ENCODE data around the gene MAP4K4.
A peak's percentile ranks its signal among the peaks of the same experiment; 100 is the strongest.

Gene MAP4K4

GRCh38 chr2:101812226-101812625 is 114.7 kb downstream of the MAP4K4 start:
- H3K9me3 Mint-ChIP-seq = peaks cover 3 to 4% of the 10 kb centered on the region in 2 donors
- H3K36me3 Mint-ChIP-seq = peaks cover 32 to 36% of the 10 kb centered on the region in 2 donors
- H3K4me3 Mint-ChIP-seq = no peak overlapping the region
- no peak overlapping the region for H3K27ac Mint-ChIP-seq
- no peak for ATAC-seq (replicated peaks)
- peaks cover 48 to 69% of the 10 kb centered on the region in 2 donors for H3K4me1 Mint-ChIP-seq
- no peaks in the 10 kb centered on the region for H3K27me3 Mint-ChIP-seq
- DNase-seq = no peak

GRCh38 chr2:101814752-101815151 is 117.2 kb downstream of the MAP4K4 start:
- Mint-ChIP-seq H3K27ac (peak overlapping the region; percentile 26), H3K4me1 (peaks cover 52 to 78% of the 10 kb centered on the region in 2 donors), H3K4me3 (no peak overlapping the region), H3K27me3 (no peaks in the 10 kb centered on the region), H3K36me3 (peaks cover 30 to 35% of the 10 kb centered on the region in 2 donors), H3K9me3 (peaks cover 0 to 3% of the 10 kb centered on the region in 2 donors)
- ATAC-seq (replicated peaks) = no peak
- DNase-seq = no peak

GRCh38 chr2:101815154-101815553 is 117.6 kb downstream of the MAP4K4 start:
- DNase-seq = no peak
- Mint-ChIP-seq H3K9me3 (peaks cover 0 to 3% of the 10 kb centered on the region in 2 donors), H3K4me1 (peaks cover 52 to 79% of the 10 kb centered on the region in 2 donors), H3K27me3 (no peaks in the 10 kb centered on the region), H3K36me3 (peaks cover 31 to 35% of the 10 kb centered on the region in 2 donors), H3K4me3 (no peak overlapping the region), H3K27ac (no peak overlapping the region)
- ATAC-seq (replicated peaks) = no peak

GRCh38 chr2:101815739-101816391 is 118.4 kb downstream of the MAP4K4 start:
- DNase-seq = no peak
- no peak overlapping the region for H3K4me3 Mint-ChIP-seq
- H3K4me1 Mint-ChIP-seq = peaks cover 56 to 86% of the 10 kb centered on the region in 2 donors
- peak overlapping the region; percentile 51 for H3K27ac Mint-ChIP-seq
- peaks cover 0 to 3% of the 10 kb centered on the region in 2 donors for H3K9me3 Mint-ChIP-seq
- H3K27me3 Mint-ChIP-seq = no peaks in the 10 kb centered on the region
- ATAC-seq (replicated peaks) = no peak
- peaks cover 31 to 35% of the 10 kb centered on the region in 2 donors for H3K36me3 Mint-ChIP-seq

GRCh38 chr2:101816598-101816997 is 119.1 kb downstream of the MAP4K4 start:
- Mint-ChIP-seq H3K27me3 (no peaks in the 10 kb centered on the region), H3K4me3 (no peak overlapping the region), H3K4me1 (peaks cover 56 to 87% of the 10 kb centered on the region in 2 donors), H3K27ac (peak overlapping the region; percentile 20), H3K9me3 (peaks cover 0 to 1% of the 10 kb centered on the region in 2 donors), H3K36me3 (peaks cover 28 to 31% of the 10 kb centered on the region in 2 donors)
- no peak for DNase-seq
- no peak for ATAC-seq (replicated peaks)

GRCh38 chr2:101817481-101817880 is 120.0 kb downstream of the MAP4K4 start:
- H3K36me3 Mint-ChIP-seq = peaks cover 22 to 24% of the 10 kb centered on the region in 2 donors
- no peaks in the 10 kb centered on the region for H3K9me3 Mint-ChIP-seq
- no peaks in the 10 kb centered on the region for H3K27me3 Mint-ChIP-seq
- no peak overlapping the region for H3K4me3 Mint-ChIP-seq
- DNase-seq (no peak), ATAC-seq (replicated peaks) (no peak)
- peaks cover 50 to 80% of the 10 kb centered on the region in 2 donors for H3K4me1 Mint-ChIP-seq
- H3K27ac Mint-ChIP-seq = peak overlapping the region; percentile 83

- DNase-seq (no peak), ATAC-seq (replicated peaks) (peak; percentile 40 to 42)
- peaks cover 59 to 83% of the 10 kb centered on the region in 2 donors for H3K4me1 Mint-ChIP-seq
- no peak overlapping the region for H3K4me3 Mint-ChIP-seq
- H3K27ac Mint-ChIP-seq = peak overlapping the region; percentile 69
- no peaks in the 10 kb centered on the region for H3K27me3 Mint-ChIP-seq
- H3K36me3 Mint-ChIP-seq = peaks cover 16 to 23% of the 10 kb centered on the region in 2 donors
- no peaks in the 10 kb centered on the region for H3K9me3 Mint-ChIP-seq
Observed at GRCh38 chr2:101818531-101819451, 121.3 kb downstream of the MAP4K4 start.

- no peak overlapping the region for H3K27ac Mint-ChIP-seq
- peak in 1 of 2 donors; percentile 24 for ATAC-seq (replicated peaks)
- no peaks in the 10 kb centered on the region for H3K27me3 Mint-ChIP-seq
- peaks cover 16 to 20% of the 10 kb centered on the region in 2 donors for H3K36me3 Mint-ChIP-seq
- H3K9me3 Mint-ChIP-seq = no peaks in the 10 kb centered on the region
- peaks cover 52 to 75% of the 10 kb centered on the region in 2 donors for H3K4me1 Mint-ChIP-seq
- H3K4me3 Mint-ChIP-seq = no peak overlapping the region
- no peak for DNase-seq
Observed at GRCh38 chr2:101820519-101820918, 123.0 kb downstream of the MAP4K4 start.

GRCh38 chr2:101821059-101821805 is 123.7 kb downstream of the MAP4K4 start:
- H3K4me3 Mint-ChIP-seq = no peak overlapping the region
- ATAC-seq (replicated peaks) = no peak
- no peaks in the 10 kb centered on the region for H3K9me3 Mint-ChIP-seq
- peaks cover 45 to 73% of the 10 kb centered on the region in 2 donors for H3K4me1 Mint-ChIP-seq
- no peaks in the 10 kb centered on the region for H3K27me3 Mint-ChIP-seq
- H3K36me3 Mint-ChIP-seq = peaks cover 17 to 20% of the 10 kb centered on the region in 2 donors
- no peak overlapping the region for H3K27ac Mint-ChIP-seq
- no peak for DNase-seq

- no peak overlapping the region for H3K27ac Mint-ChIP-seq
- no peaks in the 10 kb centered on the region for H3K27me3 Mint-ChIP-seq
- no peaks in the 10 kb centered on the region for H3K9me3 Mint-ChIP-seq
- H3K4me1 Mint-ChIP-seq = peaks cover 43 to 72% of the 10 kb centered on the region in 2 donors
- ATAC-seq (replicated peaks) = no peak
- H3K36me3 Mint-ChIP-seq = peaks cover 17 to 21% of the 10 kb centered on the region in 2 donors
- H3K4me3 Mint-ChIP-seq = no peak overlapping the region
- DNase-seq = no peak
Observed at GRCh38 chr2:101821828-101822458, 124.4 kb downstream of the MAP4K4 start.

GRCh38 chr2:101823347-101823791 is 125.9 kb downstream of the MAP4K4 start:
- peaks cover 26 to 28% of the 10 kb centered on the region in 2 donors for H3K36me3 Mint-ChIP-seq
- H3K27ac Mint-ChIP-seq = peak overlapping the region; percentile 79

DNA sequence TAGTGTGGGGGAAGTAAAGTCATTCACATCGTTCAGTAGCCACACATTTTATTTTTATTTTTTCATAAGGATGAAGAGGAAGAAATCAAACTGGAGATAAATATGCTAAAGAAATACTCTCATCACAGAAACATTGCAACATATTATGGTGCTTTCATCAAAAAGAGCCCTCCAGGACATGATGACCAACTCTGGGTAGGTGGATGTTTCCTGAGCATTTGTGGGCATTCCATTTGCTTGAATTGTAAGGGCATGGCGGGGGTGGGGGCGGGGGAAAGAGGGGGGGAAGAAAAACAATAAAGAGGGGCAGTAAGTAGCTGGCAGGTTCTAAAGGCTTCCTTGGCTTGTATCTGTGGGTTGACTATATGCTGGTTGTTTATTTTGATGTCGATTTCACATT is 126.4 kb downstream of the MAP4K4 start:
- H3K4me3 Mint-ChIP-seq = no peak overlapping the region
- H3K27me3 Mint-ChIP-seq = no peaks in the 10 kb centered on the region
- H3K4me1 Mint-ChIP-seq = peaks cover 41 to 72% of the 10 kb centered on the region in 2 donors
- no peak overlapping the region for H3K27ac Mint-ChIP-seq
- H3K9me3 Mint-ChIP-seq = no peaks in the 10 kb centered on the region
- ATAC-seq (replicated peaks) (no peak), DNase-seq (no peak)
- peaks cover 26 to 27% of the 10 kb centered on the region in 2 donors for H3K36me3 Mint-ChIP-seq

More at GRCh38 chr2:101823347-101823791, 125.9 kb downstream of the MAP4K4 start:
- H3K4me3 Mint-ChIP-seq = peak overlapping the region in 1 of 2 donors; percentile 42
- no peaks in the 10 kb centered on the region for H3K27me3 Mint-ChIP-seq
- H3K9me3 Mint-ChIP-seq = no peaks in the 10 kb centered on the region
- DNase-seq (peak; percentile 35), ATAC-seq (replicated peaks) (peak; percentile 81 to 83)
- peaks cover 43 to 72% of the 10 kb centered on the region in 2 donors for H3K4me1 Mint-ChIP-seq

- ATAC-seq (replicated peaks) = no peak
- peaks cover 4% of the 10 kb centered on the region in 2 donors for H3K9me3 Mint-ChIP-seq
- H3K4me1 Mint-ChIP-seq = peaks cover 57 to 78% of the 10 kb centered on the region in 2 donors
- peak overlapping the region; percentile 42 for H3K27ac Mint-ChIP-seq
- DNase-seq = no peak
- no peaks in the 10 kb centered on the region for H3K27me3 Mint-ChIP-seq
- peaks cover 47 to 54% of the 10 kb centered on the region in 2 donors for H3K36me3 Mint-ChIP-seq
- H3K4me3 Mint-ChIP-seq = no peak overlapping the region
Observed at GRCh38 chr2:101826716-101827115, 129.2 kb downstream of the MAP4K4 start.
